ENCODE results near the gene HERC2. TPM values are rescaled to one million over a fixed set of nuclear protein-coding genes. Genes with fewer than 3 reads are reported as not detected.

Gene HERC2
- total and polyA plus RNA-seq, 12 donors: 24.9 to 63.0 (median 52.1) TPM

GRCh38 chr15:28078191-28078719 is 243.7 kb downstream of the HERC2 start:
- no peak for DNase-seq
- H3K36me3 ChIP-seq (replicated peaks in 1 of 2): no peaks in the 10 kb centered on the region
- no peak for TF ChIP-seq POLR2A (IDR thresholded peaks at IDR 0.05)
- no peak for TF ChIP-seq CTCF (IDR thresholded peaks at IDR 0.05)
- H3K27me3 ChIP-seq: no peaks in the 10 kb centered on the region
- no peak overlapping the region for H3K4me3 ChIP-seq
- H3K9me3 ChIP-seq (replicated peaks in 1 of 3): no peaks in the 10 kb centered on the region
- 63 to 80% (median 68%) methylated on average over 1 of the region's 1 CpG; no CpG with 5 or more reads in 1 of the 4 donors for WGBS, 4 donors
- intact Hi-C loops (cut with DNase I): no loop called here
- no peak overlapping the region for H3K27ac ChIP-seq
- H3K4me1 ChIP-seq (replicated peaks in 1 of 2): no peaks in the 10 kb centered on the region

GRCh38 chr15:28075573-28075972 is 246.4 kb downstream of the HERC2 start:
- no peaks in the 10 kb centered on the region for H3K4me1 ChIP-seq (replicated peaks in 1 of 2)
- TF ChIP-seq POLR2A (IDR thresholded peaks at IDR 0.05) (no peak), CTCF (IDR thresholded peaks at IDR 0.05) (no peak)
- H3K27me3 ChIP-seq: no peaks in the 10 kb centered on the region
- no peak overlapping the region for H3K27ac ChIP-seq
- H3K36me3 ChIP-seq (replicated peaks in 1 of 2): no peaks in the 10 kb centered on the region
- intact Hi-C loops (cut with DNase I): no loop called here
- H3K4me3 ChIP-seq: no peak overlapping the region
- WGBS, 4 donors: 64 to 77% (median 74%) methylated on average over 1 of the region's 1 CpG
- H3K9me3 ChIP-seq (replicated peaks in 1 of 3): no peaks in the 10 kb centered on the region
- DNase-seq: no peak

GRCh38 chr15:28068930-28069329 is 253.0 kb downstream of the HERC2 start:
- TF ChIP-seq POLR2A (IDR thresholded peaks at IDR 0.05) (no peak), CTCF (IDR thresholded peaks at IDR 0.05) (no peak)
- WGBS, 4 donors: 36 to 50% (median 41%) methylated on average over 1 of the region's 1 CpG
- H3K27me3 ChIP-seq: no peaks in the 10 kb centered on the region
- no peaks in the 10 kb centered on the region for H3K36me3 ChIP-seq (replicated peaks in 1 of 2)
- H3K27ac ChIP-seq: no peak overlapping the region
- H3K4me1 ChIP-seq (replicated peaks in 1 of 2): no peaks in the 10 kb centered on the region
- no peak for DNase-seq
- H3K4me3 ChIP-seq: no peak overlapping the region
- H3K9me3 ChIP-seq (replicated peaks in 1 of 3): no peaks in the 10 kb centered on the region
- intact Hi-C loops (cut with DNase I): no loop called here

GRCh38 chr15:28066231-28066630 is 255.7 kb downstream of the HERC2 start:
- TF ChIP-seq CTCF (IDR thresholded peaks at IDR 0.05) (no peak), POLR2A (IDR thresholded peaks at IDR 0.05) (no peak)
- no peaks in the 10 kb centered on the region for H3K27me3 ChIP-seq
- 42 to 56% (median 49%) methylated on average over 3 of the region's 3 CpGs for WGBS, 4 donors
- H3K36me3 ChIP-seq (replicated peaks in 1 of 2): no peaks in the 10 kb centered on the region
- no peaks in the 10 kb centered on the region for H3K9me3 ChIP-seq (replicated peaks in 1 of 3)
- H3K4me3 ChIP-seq: no peak overlapping the region
- H3K4me1 ChIP-seq (replicated peaks in 1 of 2): no peaks in the 10 kb centered on the region
- intact Hi-C loops (cut with DNase I): no loop called here
- H3K27ac ChIP-seq: no peak overlapping the region
- no peak for DNase-seq

Small RNAs within 50 kb of the gene (small RNA-seq; reads per million reads assigned to genes)
- 0 reads per million in 2 donors for gene AC091304.5

Other genes with a start within 250 kb of the HERC2 start
- gene OCA2, start 222.9 kb downstream of the HERC2 start, total RNA-seq: under 1 TPM in 4 of 9 donors, not detected in 5; 0.14 to 0.44 (median 0.30) TPM
- under 1 TPM in 1 of 3 donors, not detected in 2; 0.13 TPM for gene OCA2, start 222.9 kb downstream of the HERC2 start, polyA plus RNA-seq
- gene GOLGA6L24, start 35.9 kb upstream of the HERC2 start, total RNA-seq: not detected
- not detected for gene GOLGA6L24, start 35.9 kb upstream of the HERC2 start, polyA plus RNA-seq
- not detected for gene GOLGA8F, start 56.5 kb upstream of the HERC2 start, total RNA-seq
- gene GOLGA8F, start 56.5 kb upstream of the HERC2 start, polyA plus RNA-seq: not detected
- not detected for gene GOLGA8G, start 210.8 kb upstream of the HERC2 start, total RNA-seq
- under 1 TPM in 1 of 3 donors, not detected in 2; under 0.01 TPM for gene GOLGA8G, start 210.8 kb upstream of the HERC2 start, polyA plus RNA-seq
- not detected for gene GOLGA6L25, start 231.4 kb upstream of the HERC2 start, total RNA-seq
- not detected for gene GOLGA6L25, start 231.4 kb upstream of the HERC2 start, polyA plus RNA-seq